ENCODE measurements around the gene PTPN23. TPM values are rescaled to one million over a fixed set of nuclear protein-coding genes. Genes with fewer than 3 reads are reported as not detected.

Gene PTPN23
- total RNA-seq, 3 donors from 2014 or later, result 14.3 to 23.3 (median 18.4) TPM

GRCh38 chr3:47420044-47420430 is 39.2 kb downstream of the PTPN23 start:
- no peaks in the 10 kb centered on the region for H3K36me3 ChIP-seq
- no peak overlapping the region for H3K4me3 ChIP-seq
- intact Hi-C loops (cut with DNase I; ENCODE audit: low total_unique reads), result no loop called here
- peaks cover 0 to 11% of the 10 kb centered on the region in 2 donors for H3K4me1 ChIP-seq
- H3K27ac ChIP-seq, result peak overlapping the region in 1 of 2 donors; percentile 51
- H3K9me3 ChIP-seq, result no peaks in the 10 kb centered on the region
- no peaks in the 10 kb centered on the region for H3K27me3 ChIP-seq
- DNase-seq (ENCODE audit: low spot score in 2 of 2), result no peak
- TF ChIP-seq POLR2A (IDR thresholded peaks at IDR 0.05), result no peak
- no peak for TF ChIP-seq POLR2AphosphoS5 (IDR thresholded peaks at IDR 0.05)
- TF ChIP-seq CTCF (IDR thresholded peaks at IDR 0.05), result no peak

- Histone ChIP-seq H3K9me3 (no peaks in the 10 kb centered on the region), H3K4me3 (peak overlapping the region in 1 of 3 donors; percentile 39), H3K27me3 (no peaks in the 10 kb centered on the region), H3K36me3 (no peaks in the 10 kb centered on the region), H3K27ac (peak overlapping the region; percentile 51 to 75), H3K4me1 (peaks cover 0 to 11% of the 10 kb centered on the region in 2 donors)
- peak; percentile 84 to 89 for DNase-seq (ENCODE audit: low spot score in 2 of 2)
- intact Hi-C loops (cut with DNase I; ENCODE audit: low total_unique reads), result no loop called here
- TF ChIP-seq POLR2AphosphoS5 (IDR thresholded peaks at IDR 0.05) (peak; percentile 22 to 61 (median 40)), CTCF (IDR thresholded peaks at IDR 0.05) (peak; percentile 90 to 96 (median 95)), POLR2A (IDR thresholded peaks at IDR 0.05) (no peak)
These were observed 40.0 kb downstream of the PTPN23 start for GRCh38 chr3:47420511-47421484.

GRCh38 chr3:47421741-47422649 is 41.2 kb downstream of the PTPN23 start:
- intact Hi-C loops (cut with DNase I; ENCODE audit: low total_unique reads), result no loop called here
- TF ChIP-seq CTCF (IDR thresholded peaks at IDR 0.05) (no peak), POLR2AphosphoS5 (IDR thresholded peaks at IDR 0.05) (no peak), POLR2A (IDR thresholded peaks at IDR 0.05) (no peak)
- peak overlapping the region in 1 of 3 donors; percentile 39 for H3K4me3 ChIP-seq
- H3K4me1 ChIP-seq, result peaks cover 0 to 11% of the 10 kb centered on the region in 2 donors
- no peak for DNase-seq (ENCODE audit: low spot score in 2 of 2)
- H3K27me3 ChIP-seq, result no peaks in the 10 kb centered on the region
- H3K36me3 ChIP-seq, result no peaks in the 10 kb centered on the region
- no peaks in the 10 kb centered on the region for H3K9me3 ChIP-seq
- H3K27ac ChIP-seq, result peak overlapping the region; percentile 51 to 75

GRCh38 chr3:47422743-47423142 is 41.9 kb downstream of the PTPN23 start:
- intact Hi-C loops (cut with DNase I; ENCODE audit: low total_unique reads), result no loop called here
- Histone ChIP-seq H3K27ac (no peak overlapping the region), H3K27me3 (no peaks in the 10 kb centered on the region), H3K36me3 (no peaks in the 10 kb centered on the region), H3K4me3 (no peak overlapping the region), H3K4me1 (peaks cover 0 to 11% of the 10 kb centered on the region in 2 donors), H3K9me3 (no peaks in the 10 kb centered on the region)
- DNase-seq (ENCODE audit: low spot score in 2 of 2), result no peak
- no peak for TF ChIP-seq POLR2AphosphoS5 (IDR thresholded peaks at IDR 0.05)

- TF ChIP-seq POLR2AphosphoS5 (IDR thresholded peaks at IDR 0.05) (no peak), POLR2A (IDR thresholded peaks at IDR 0.05) (no peak), CTCF (IDR thresholded peaks at IDR 0.05) (no peak)
- no peaks in the 10 kb centered on the region for H3K27me3 ChIP-seq
- no peaks in the 10 kb centered on the region for H3K36me3 ChIP-seq
- H3K4me1 ChIP-seq, result peaks cover 0 to 11% of the 10 kb centered on the region in 2 donors
- no peak overlapping the region for H3K27ac ChIP-seq
- intact Hi-C loops (cut with DNase I; ENCODE audit: low total_unique reads), result no loop called here
- H3K4me3 ChIP-seq, result no peak overlapping the region
- DNase-seq (ENCODE audit: low spot score in 2 of 2), result no peak
- H3K9me3 ChIP-seq, result no peaks in the 10 kb centered on the region
These were observed 42.8 kb downstream of the PTPN23 start for GRCh38 chr3:47423548-47424145.

Data from breast epithelium (tissue), 4 donors.